Hepatocyte (in vitro differentiated cells): ENCODE data around the gene CAMK4. TPM values are rescaled to one million over a fixed set of nuclear protein-coding genes. Genes with fewer than 3 reads are reported as not detected.

Source experiments
- DNase-seq: peaks from one replicate; pipeline ENCODE4 v3.0.0-alpha.2; 2016; ENCODE audit warnings: low spot score
- H2AFZ ChIP-seq: fragments of 200-600 bp; sonication (generic); 2 replicates; pipeline ENCODE4 v1.6.0; 2016; ENCODE audit warnings: antibody characterized with exemption, mild to moderate bottlenecking
- H3K27ac ChIP-seq: fragments of 200-600 bp; sonication (generic); 2 replicates; pipeline ENCODE4 v1.5.1; 2016; ENCODE audit warnings: mild to moderate bottlenecking
- H3K27me3 ChIP-seq: fragments of 200-600 bp; sonication (generic); 2 replicates; pipeline ENCODE4 v1.6.1; 2016
- H3K36me3 ChIP-seq: fragments of 200-600 bp; sonication (generic); replicated peaks from 2 replicates; pipeline ENCODE4 v1.5.1; 2016; ENCODE audit warnings: low read depth; ENCODE audit not compliant: insufficient read depth
- H3K4me1 ChIP-seq: fragments of 200-600 bp; sonication (generic); 2 replicates; pipeline ENCODE4 v1.5.1; 2016; ENCODE audit warnings: mild to moderate bottlenecking, moderate library complexity; ENCODE audit not compliant: insufficient read depth
- H3K4me2 ChIP-seq: fragments of 200-600 bp; sonication (generic); 2 replicates; pipeline ENCODE4 v1.6.0; 2016
- H3K4me3 ChIP-seq: fragments of 200-600 bp; sonication (generic); 2 replicates; pipeline ENCODE4 v1.5.1; 2016; ENCODE audit warnings: mild to moderate bottlenecking
- H3K79me2 ChIP-seq: fragments of 200-600 bp; sonication (generic); 2 replicates; pipeline ENCODE4 v1.6.0; 2017; ENCODE audit warnings: mild to moderate bottlenecking
- H3K9me2 ChIP-seq: fragments of 200-600 bp; sonication (generic); replicated peaks from 2 replicates; pipeline ENCODE4 v1.6.0; 2017; ENCODE audit warnings: mild to moderate bottlenecking; ENCODE audit not compliant: insufficient read depth
- H3K9me3 ChIP-seq: fragments of 200-600 bp; sonication (generic); 2 replicates; pipeline ENCODE4 v1.5.1; 2016; ENCODE audit warnings: low read depth, mild to moderate bottlenecking
- H4K20me1 ChIP-seq: fragments of 200-600 bp; sonication (generic); 2 replicates; pipeline ENCODE4 v1.6.0; 2016; ENCODE audit warnings: mild to moderate bottlenecking; ENCODE audit not compliant: insufficient read depth, poor library complexity, severe bottlenecking
- EZH2 ChIP-seq: fragments of 200-600 bp; sonication (generic); IDR thresholded peaks from 2 replicates; pipeline ENCODE4 v1.6.1; 2016; ENCODE audit warnings: antibody characterized with exemption, mild to moderate bottlenecking, borderline replicate concordance
- EZH2phosphoT487 ChIP-seq: fragments of 200-600 bp; sonication (generic); IDR thresholded peaks from one replicate; pipeline ENCODE4 v1.6.1; 2018; ENCODE audit warnings: antibody characterized with exemption, mild to moderate bottlenecking, low read depth, moderate library complexity; ENCODE audit not compliant: unreplicated experiment, severe bottlenecking
- WGBS: methylation state at CpG from one replicate; pipeline ENCODE4 v1.1.6; 2016; ENCODE audit warnings: low lambda C conversion rate; ENCODE audit errors: missing lambda C conversion rate; 5-methylcytosine and 5-hydroxymethylcytosine counted together
- polyA plus RNA-seq: library from polyadenylated mRNA; unstranded; fragments of >200 nt; fragmentation: Nextera tagmentation; extraction: Ambion mirVana; gene quantifications from 2 replicates; pipeline ENCODE4 v1.2.1, GENCODE V29; 2016
- total RNA-seq: library from RNA; depleted of rRNA; stranded (reverse); fragments of >200 nt; gene quantifications from 2 replicates; pipeline ENCODE4 v1.2.3, GENCODE V29; 2014
- TF ChIP-seq, protein P1 (sequence below): fragments of 200-600 bp; sonication (generic); IDR thresholded peaks from 2 replicates; pipeline ENCODE4 v1.5.1; 2016; ENCODE audit warnings: antibody characterized with exemption, mild to moderate bottlenecking; ENCODE audit not compliant: poor library complexity

Gene CAMK4
- total and polyA plus RNA-seq, 2 experiments from 2014 or later = 1.0 to 3.4 TPM

DNA sequence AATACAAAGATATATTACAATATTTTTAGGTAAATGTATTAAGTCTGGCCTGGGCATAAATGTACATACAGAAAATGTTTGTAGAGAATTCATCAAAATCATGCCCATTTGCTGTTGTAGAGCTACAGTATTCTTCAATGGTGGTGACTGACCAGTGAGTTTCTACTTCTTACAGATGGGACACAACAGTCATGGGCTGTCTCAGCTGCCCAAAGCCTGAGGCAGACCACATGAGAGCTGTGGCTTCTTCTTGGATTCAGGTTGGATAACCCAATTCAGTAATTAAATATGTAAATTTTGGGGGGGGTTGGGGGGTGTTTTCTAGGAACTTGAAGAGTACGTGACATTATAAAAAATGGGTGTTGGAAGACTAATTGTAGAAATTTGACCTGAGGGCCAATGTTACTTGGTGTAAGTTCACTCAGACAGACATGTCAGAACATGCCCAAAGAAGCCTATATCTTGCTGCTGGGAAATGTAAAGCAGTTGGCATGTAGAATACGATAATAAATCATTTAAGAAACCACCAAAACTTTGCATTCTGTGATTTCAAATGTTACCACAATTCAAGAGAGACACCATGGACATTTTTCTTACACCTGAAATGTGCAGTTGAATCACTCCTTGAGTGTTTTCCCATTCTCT, 270.3 kb downstream of the CAMK4 start:
- Histone ChIP-seq H3K9me2 (no peaks in the 10 kb centered on the region), H3K9me3 (no peaks in the 10 kb centered on the region), H3K4me3 (no peak overlapping the region), H3K4me2 (no peak overlapping the region), H4K20me1 (no peaks in the 10 kb centered on the region), H3K4me1 (no peaks in the 10 kb centered on the region), H3K36me3 (no peaks in the 10 kb centered on the region), H3K27ac (no peak overlapping the region), H3K27me3 (no peaks in the 10 kb centered on the region), H2AFZ (no peak overlapping the region), H3K79me2 (no peaks in the 10 kb centered on the region)
- TF ChIP-seq EZH2phosphoT487 = no peak
- TF ChIP-seq, protein P1, sequence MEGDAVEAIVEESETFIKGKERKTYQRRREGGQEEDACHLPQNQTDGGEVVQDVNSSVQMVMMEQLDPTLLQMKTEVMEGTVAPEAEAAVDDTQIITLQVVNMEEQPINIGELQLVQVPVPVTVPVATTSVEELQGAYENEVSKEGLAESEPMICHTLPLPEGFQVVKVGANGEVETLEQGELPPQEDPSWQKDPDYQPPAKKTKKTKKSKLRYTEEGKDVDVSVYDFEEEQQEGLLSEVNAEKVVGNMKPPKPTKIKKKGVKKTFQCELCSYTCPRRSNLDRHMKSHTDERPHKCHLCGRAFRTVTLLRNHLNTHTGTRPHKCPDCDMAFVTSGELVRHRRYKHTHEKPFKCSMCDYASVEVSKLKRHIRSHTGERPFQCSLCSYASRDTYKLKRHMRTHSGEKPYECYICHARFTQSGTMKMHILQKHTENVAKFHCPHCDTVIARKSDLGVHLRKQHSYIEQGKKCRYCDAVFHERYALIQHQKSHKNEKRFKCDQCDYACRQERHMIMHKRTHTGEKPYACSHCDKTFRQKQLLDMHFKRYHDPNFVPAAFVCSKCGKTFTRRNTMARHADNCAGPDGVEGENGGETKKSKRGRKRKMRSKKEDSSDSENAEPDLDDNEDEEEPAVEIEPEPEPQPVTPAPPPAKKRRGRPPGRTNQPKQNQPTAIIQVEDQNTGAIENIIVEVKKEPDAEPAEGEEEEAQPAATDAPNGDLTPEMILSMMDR = no peak
- no peak for TF ChIP-seq EZH2
- no peak for DNase-seq
- WGBS = 94% methylated on average over 2 of the region's 2 CpGs

GRCh38 chr5:111495159-111495558, 271.0 kb downstream of the CAMK4 start:
- Histone ChIP-seq H2AFZ (no peak overlapping the region), H3K4me3 (no peak overlapping the region), H3K79me2 (no peaks in the 10 kb centered on the region), H3K9me3 (no peaks in the 10 kb centered on the region), H3K4me2 (no peak overlapping the region), H3K27ac (no peak overlapping the region), H3K4me1 (no peaks in the 10 kb centered on the region), H3K9me2 (no peaks in the 10 kb centered on the region), H3K27me3 (no peaks in the 10 kb centered on the region), H4K20me1 (no peaks in the 10 kb centered on the region), H3K36me3 (no peaks in the 10 kb centered on the region)
- TF ChIP-seq, protein P1 = no peak
- TF ChIP-seq EZH2phosphoT487 (no peak), EZH2 (no peak)
- no peak for DNase-seq
- 81% methylated on average over 1 of the region's 1 CpG for WGBS

GRCh38 chr5:111498346-111498745, 274.2 kb downstream of the CAMK4 start:
- no peak overlapping the region for H3K4me3 ChIP-seq
- H3K4me1 ChIP-seq = no peaks in the 10 kb centered on the region
- DNase-seq = no peak
- H3K79me2 ChIP-seq = peaks cover 15% of the 10 kb centered on the region
- H2AFZ ChIP-seq = no peak overlapping the region
- TF ChIP-seq EZH2 (no peak), EZH2phosphoT487 (no peak)
- TF ChIP-seq, protein P1 = no peak
- no peaks in the 10 kb centered on the region for H3K9me2 ChIP-seq
- no peak overlapping the region for H3K4me2 ChIP-seq
- H3K27me3 ChIP-seq = no peaks in the 10 kb centered on the region
- H3K27ac ChIP-seq = no peak overlapping the region
- WGBS = 100% methylated on average over 1 of the region's 1 CpG
- no peaks in the 10 kb centered on the region for H3K9me3 ChIP-seq
- H3K36me3 ChIP-seq = no peaks in the 10 kb centered on the region
- no peaks in the 10 kb centered on the region for H4K20me1 ChIP-seq
